GM12872 (cell line): ENCODE measurements around the gene CLK3.

Source experiments
- TF ChIP-seq, protein P1 (sequence below): IDR thresholded peaks from 3 replicates; pipeline ENCODE4 v1.5.1; 2011; ENCODE audit warnings: low read depth, mild to moderate bottlenecking, low read length, moderate library complexity; ENCODE audit not compliant: insufficient read depth

CLK3 gene

DNA sequence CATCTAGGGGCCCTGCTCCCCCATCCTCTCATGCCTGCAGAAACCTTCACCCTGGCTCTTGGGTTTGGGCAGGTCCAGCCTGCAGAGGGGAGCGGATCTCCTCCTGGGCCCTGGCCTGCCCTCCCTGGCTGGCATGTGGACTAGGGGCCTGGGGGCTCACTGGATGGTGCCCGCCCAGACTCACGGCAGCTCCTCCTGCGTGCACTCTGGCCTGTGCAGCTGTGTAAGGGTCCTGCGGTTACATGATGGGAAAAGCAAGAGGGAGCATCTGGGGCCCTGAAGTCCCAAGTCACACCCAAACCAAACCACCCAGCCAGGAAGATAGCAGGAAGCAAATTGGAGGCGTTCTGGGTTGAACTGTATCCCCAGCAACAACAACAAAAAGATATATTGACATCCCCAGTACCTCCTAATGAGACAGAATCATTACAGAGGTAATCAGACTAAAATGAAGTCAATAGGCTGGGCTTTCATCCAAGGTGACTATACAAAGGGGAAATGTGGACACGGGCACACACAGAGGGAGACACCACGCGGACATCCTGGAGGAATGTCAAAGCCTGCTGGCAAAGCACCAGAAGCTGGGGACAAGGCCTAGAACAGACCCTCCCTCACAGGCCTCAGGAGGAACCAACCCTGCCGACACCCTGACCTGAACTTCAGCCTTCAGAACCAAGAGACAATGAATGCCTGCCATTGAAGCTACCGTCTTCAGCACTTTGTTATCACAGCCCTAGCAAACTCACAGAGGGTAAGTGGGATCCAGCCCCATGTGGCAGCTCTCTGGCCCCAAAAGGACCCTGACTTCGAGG, 10.4 kb upstream of the CLK3 start:
- TF ChIP-seq, protein P1, sequence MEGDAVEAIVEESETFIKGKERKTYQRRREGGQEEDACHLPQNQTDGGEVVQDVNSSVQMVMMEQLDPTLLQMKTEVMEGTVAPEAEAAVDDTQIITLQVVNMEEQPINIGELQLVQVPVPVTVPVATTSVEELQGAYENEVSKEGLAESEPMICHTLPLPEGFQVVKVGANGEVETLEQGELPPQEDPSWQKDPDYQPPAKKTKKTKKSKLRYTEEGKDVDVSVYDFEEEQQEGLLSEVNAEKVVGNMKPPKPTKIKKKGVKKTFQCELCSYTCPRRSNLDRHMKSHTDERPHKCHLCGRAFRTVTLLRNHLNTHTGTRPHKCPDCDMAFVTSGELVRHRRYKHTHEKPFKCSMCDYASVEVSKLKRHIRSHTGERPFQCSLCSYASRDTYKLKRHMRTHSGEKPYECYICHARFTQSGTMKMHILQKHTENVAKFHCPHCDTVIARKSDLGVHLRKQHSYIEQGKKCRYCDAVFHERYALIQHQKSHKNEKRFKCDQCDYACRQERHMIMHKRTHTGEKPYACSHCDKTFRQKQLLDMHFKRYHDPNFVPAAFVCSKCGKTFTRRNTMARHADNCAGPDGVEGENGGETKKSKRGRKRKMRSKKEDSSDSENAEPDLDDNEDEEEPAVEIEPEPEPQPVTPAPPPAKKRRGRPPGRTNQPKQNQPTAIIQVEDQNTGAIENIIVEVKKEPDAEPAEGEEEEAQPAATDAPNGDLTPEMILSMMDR = no peak

DNA sequence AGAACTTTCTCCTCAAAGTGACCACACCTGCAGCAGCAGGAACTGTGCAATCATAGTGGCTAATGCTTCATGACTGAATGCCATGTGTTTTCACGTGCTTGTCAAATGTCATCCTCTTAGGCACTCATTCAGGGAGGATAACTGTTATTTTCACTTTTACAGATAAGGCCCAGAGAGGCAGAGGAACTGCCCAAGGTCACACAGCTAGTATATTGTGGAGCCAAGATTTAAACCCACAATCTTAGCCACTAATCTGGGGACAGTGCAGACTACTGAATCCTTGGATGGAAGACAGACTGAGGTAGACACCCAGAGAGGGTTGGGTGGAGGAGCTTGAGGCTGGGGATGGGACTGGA, 9.9 kb upstream of the CLK3 start:
- TF ChIP-seq, protein P1 = no peak

DNA sequence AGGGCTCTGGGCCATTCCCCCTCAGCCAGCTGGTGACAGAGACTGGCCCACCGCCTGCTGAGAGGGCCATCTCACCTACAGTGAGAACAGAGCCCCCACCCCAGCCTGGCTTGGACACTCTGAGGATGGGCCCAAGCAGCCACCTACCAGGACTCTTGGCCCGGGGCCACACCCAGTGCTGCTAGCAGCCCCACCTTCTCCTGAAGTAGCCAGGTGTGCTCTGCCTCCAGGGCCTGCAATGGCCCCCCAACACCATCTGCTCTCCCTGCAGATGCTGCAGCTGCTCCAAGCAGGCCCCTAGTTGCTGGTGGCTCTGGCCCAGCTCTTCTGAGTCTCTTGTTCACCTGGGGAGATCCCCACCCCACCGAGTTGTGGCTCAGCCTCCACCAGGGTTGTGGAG, 6.8 kb upstream of the CLK3 start:
- TF ChIP-seq, protein P1 = no peak

DNA sequence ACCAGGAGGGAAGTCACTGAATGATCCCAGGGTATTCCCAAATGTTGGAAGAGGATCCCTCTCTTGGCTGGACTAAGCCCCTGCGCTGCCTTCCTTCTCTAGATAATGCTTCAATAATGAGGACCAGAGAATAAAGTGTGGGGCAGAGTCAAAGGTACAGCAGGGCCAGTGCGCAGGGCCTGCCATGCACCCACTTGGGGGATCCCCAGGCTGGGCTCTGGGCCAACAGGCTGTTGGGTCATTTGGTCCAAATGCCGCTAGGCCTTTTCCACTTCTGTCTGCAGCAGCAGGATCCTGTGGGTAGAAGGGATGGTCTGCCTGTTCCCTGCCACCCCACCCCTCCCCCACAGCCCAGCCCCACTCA, 5.7 kb upstream of the CLK3 start:
- TF ChIP-seq, protein P1 = no peak

DNA sequence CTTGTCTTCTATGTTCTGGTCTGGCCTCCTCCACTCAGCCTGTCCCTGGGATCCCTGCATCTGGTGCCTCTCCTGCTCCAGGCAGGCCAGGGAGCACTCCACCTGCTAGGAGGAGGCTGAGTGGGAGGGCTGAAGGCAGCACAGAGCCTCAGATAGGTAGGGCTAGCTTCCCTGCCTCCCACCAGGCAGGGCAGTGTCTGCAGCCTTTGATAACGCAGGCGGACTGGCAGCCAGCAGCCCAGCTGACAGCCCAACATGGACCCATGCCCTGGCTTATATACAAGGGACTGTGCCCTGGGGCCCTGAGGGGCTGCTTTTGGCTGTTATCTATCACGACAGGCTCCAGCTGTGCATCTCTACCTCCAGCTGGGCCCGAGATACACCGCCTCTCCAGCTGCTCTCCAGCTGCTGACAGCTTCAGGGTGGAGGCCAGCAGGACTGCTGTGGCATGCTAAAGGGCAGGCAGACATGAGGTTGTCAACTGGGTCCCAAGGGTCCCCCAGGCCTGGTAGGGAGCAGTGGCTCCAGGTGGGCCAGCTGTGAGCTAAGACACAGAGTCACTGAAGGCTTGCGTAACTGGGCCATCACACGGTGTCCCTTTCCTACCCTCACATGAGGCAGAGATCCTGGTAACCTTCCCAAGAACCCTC, 5.2 kb upstream of the CLK3 start:
- TF ChIP-seq, protein P1 = no peak

DNA sequence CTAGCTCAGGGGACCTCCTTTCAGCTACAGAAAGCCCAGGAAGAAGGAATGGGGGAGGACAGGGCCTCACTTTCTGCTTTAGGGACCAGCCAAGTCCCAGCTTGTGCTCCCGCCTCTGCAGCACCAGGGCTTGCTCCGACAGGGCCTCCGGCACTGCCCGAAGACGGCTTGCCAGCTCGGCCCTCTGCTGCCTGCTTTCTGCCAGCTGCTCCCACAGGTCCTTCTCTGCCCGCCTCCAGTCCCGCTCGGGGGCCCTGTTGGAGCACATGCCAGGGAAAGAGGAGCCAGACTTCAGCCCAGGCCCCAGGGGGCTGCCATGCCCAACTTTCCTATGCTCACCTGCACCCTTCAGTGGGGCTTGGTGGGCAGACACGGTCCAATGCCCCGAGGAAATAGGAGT, 4.3 kb upstream of the CLK3 start:
- TF ChIP-seq, protein P1 = no peak

DNA sequence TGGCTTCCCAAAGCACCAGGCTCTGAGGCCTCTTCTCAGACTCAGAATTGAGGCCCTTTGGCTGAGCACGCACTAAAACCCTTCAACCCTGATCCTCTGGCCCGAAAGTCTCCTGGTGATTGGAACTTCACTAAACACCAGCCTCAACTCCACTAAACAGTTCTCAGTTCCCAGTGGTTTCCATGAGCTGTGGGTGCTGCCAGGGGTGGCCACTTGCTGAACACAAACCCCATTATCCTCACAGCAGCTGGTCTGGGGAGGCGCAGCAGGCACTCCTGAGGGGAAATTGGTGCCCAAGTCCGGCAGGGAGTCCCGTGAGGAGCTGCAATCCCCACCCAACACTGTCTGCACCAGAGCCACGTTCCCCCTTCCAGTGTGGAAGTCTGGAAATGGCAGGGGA, 3.8 kb upstream of the CLK3 start:
- TF ChIP-seq, protein P1 = no peak
